Activated CD8-positive, alpha-beta memory T cell treated with anti-CD3 and anti-CD28 coated beads, Interleukin-2, amount 50 U/mL, for 24 hours (primary cell): Measurements from ENCODE around the gene NOL9.
"Not testable (repeated sequence)": the region's sequence is repeated elsewhere in the genome, so short reads cannot be mapped to it uniquely, and the experiment has no call there.

Experiments
- DNase-seq: peaks from one replicate; pipeline ENCODE4 v3.0.0-alpha.2; 2020; ENCODE audit errors: extremely low read depth

The NOL9 gene

GRCh38 chr1:6554031-6554906 is at the start of gene NOL9:
NOL9 (minus strand) TSS chr1:6554513; CDS start chr1:6554502, 11 bp downstream.
- DNase-seq, result peak; percentile 84

- peak; percentile 20 for DNase-seq
Measured at GRCh38 chr1:6603238-6603914, 49.1 kb upstream of the NOL9 start.

GRCh38 chr1:6602669-6603237 is 48.4 kb upstream of the NOL9 start, which contains the start of gene KLHL21:
KLHL21 (minus strand) TSS chr1:6602869; CDS start chr1:6602817, 52 bp downstream.
- peak; percentile 56 for DNase-seq

- no peak for DNase-seq
Measured at GRCh38 chr1:6601923-6602668, 47.8 kb upstream of the NOL9 start.

GRCh38 chr1:6601049-6601922 is 47.0 kb upstream of the NOL9 start:
- peak; percentile 67 for DNase-seq

- DNase-seq, result no peak
Measured at GRCh38 chr1:6600410-6601048, 46.2 kb upstream of the NOL9 start.

GRCh38 chr1:6599991-6600390 is 45.7 kb upstream of the NOL9 start:
- DNase-seq, result not testable (repeated sequence)

GRCh38 chr1:6599141-6599975 is 45.0 kb upstream of the NOL9 start:
- DNase-seq, result peak; percentile 23

GRCh38 chr1:6597777-6598131 is 43.4 kb upstream of the NOL9 start:
- DNase-seq, result no peak

GRCh38 chr1:6596886-6597776 is 42.8 kb upstream of the NOL9 start:
- no peak for DNase-seq

- no peak for DNase-seq
Measured at GRCh38 chr1:6596351-6596750, 42.0 kb upstream of the NOL9 start.

GRCh38 chr1:6594977-6595740 is 40.8 kb upstream of the NOL9 start:
- no peak for DNase-seq

- DNase-seq, result no peak
Measured at GRCh38 chr1:6593810-6594209, 39.5 kb upstream of the NOL9 start.

GRCh38 chr1:6592865-6593593 is 38.7 kb upstream of the NOL9 start:
- no peak for DNase-seq

GRCh38 chr1:6592441-6592840 is 38.1 kb upstream of the NOL9 start:
- no peak for DNase-seq

GRCh38 chr1:6591644-6592043 is 37.3 kb upstream of the NOL9 start:
- DNase-seq, result no peak

GRCh38 chr1:6591222-6591621 is 36.9 kb upstream of the NOL9 start:
- DNase-seq, result no peak
